ENCODE results near the gene RAB3IP.

Gene RAB3IP

DNA sequence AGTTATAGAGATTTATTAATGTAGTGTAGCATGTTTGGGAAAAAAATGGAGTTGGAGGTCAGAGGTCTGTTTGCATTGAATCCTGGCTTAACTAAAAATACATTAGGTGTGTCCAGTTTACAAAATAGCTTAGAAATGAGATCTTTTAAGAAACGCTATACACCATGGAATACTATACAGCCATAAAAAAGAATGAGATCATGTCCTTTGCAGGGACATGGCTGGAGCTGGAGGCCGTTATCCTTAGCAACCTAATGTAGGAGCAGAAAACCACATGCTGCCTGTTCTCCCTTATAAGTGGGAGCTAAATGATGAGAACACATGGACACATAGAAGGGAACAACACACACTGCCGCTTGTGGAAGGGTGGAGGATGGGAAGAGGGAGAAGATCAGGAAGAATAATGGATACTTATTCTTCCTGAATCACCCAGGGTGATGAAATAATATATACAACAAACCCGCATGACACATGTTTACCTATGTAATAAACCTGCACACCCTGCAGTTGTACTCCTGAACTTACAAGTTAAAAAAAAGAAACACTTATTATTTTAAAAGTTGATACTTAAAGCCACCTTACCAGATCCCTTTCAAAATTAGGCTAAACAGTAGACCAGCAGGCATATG, 72.3 kb downstream of the RAB3IP start:
- H3K4me3 Mint-ChIP-seq: no peak overlapping the region
- DNase-seq (no peak), ATAC-seq (no peak)
- H3K27me3 Mint-ChIP-seq: no peaks in the 10 kb centered on the region
- H3K4me1 Mint-ChIP-seq: no peaks in the 10 kb centered on the region
- peaks cover 25 to 35% of the 10 kb centered on the region in 2 donors for H3K9me3 Mint-ChIP-seq
- H3K27ac Mint-ChIP-seq: no peak overlapping the region

GRCh38 chr12:69816082-69816481, 77.4 kb downstream of the RAB3IP start:
- no peaks in the 10 kb centered on the region for H3K4me1 Mint-ChIP-seq
- no peak for DNase-seq
- H3K27me3 Mint-ChIP-seq: no peaks in the 10 kb centered on the region
- no peaks in the 10 kb centered on the region for H3K9me3 Mint-ChIP-seq
- ATAC-seq: no peak
- no peak overlapping the region for H3K27ac Mint-ChIP-seq
- H3K4me3 Mint-ChIP-seq: no peak overlapping the region

DNA sequence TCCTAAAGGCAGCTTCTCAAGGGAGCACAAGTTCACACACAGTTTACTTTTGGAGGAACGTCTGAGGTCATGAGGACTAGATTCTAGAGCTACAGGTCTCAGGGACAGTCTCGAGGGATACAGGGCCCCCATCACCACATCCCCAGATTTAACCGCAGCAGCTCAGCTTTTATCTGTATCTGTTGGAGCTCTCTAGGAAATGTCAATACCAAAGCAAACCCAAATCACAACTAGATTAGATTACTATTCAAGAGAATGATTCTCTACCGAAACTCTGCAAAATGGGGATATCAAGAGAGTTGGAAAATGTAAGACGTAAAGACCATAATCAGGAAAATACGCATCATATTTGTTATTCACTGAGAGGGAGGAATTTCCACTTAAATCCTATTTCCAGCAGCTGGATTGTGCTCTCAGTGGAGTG, 82.4 kb downstream of the RAB3IP start:
- Mint-ChIP-seq H3K9me3 (no peaks in the 10 kb centered on the region), H3K4me1 (no peaks in the 10 kb centered on the region), H3K4me3 (no peak overlapping the region), H3K27ac (no peak overlapping the region), H3K27me3 (no peaks in the 10 kb centered on the region)
- no peak for DNase-seq
- no peak for ATAC-seq

GRCh38 chr12:69821456-69822159, 82.9 kb downstream of the RAB3IP start:
- H3K4me1 Mint-ChIP-seq: no peaks in the 10 kb centered on the region
- no peak for DNase-seq
- no peak overlapping the region for H3K27ac Mint-ChIP-seq
- H3K9me3 Mint-ChIP-seq: no peaks in the 10 kb centered on the region
- ATAC-seq: no peak
- H3K27me3 Mint-ChIP-seq: no peaks in the 10 kb centered on the region
- H3K4me3 Mint-ChIP-seq: no peak overlapping the region

DNA sequence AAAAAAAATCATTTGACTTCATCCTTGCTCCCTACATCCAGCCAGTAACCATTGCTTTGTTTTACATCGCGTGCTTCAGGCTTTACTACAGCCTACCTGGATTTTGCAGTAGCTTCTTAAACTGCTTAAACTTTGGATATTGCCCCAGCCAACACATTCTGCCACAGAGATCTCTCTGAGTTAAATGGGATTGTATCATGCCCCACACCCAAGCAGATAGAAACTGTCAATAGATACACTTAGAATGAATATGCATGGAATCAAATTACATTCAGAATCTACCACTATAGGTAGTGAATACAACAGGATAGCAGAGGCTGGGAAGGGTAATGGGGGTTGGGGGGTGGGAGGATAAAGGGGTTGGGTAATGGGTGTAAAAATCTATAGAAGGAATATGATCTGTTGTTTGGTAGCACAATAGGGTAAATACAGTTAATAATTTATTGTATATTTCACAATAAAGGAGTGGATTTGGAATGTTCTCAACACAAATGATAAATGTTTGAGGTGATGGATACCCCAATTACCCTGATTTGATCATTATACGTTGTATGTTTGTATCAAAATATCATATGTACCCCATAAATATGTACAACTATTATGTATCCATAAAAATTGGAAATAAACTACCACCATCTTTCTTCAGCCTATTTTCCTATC, 83.7 kb downstream of the RAB3IP start:
- H3K27ac Mint-ChIP-seq: no peak overlapping the region
- no peak overlapping the region for H3K4me3 Mint-ChIP-seq
- ATAC-seq (no peak), DNase-seq (no peak)
- H3K9me3 Mint-ChIP-seq: no peaks in the 10 kb centered on the region
- no peaks in the 10 kb centered on the region for H3K4me1 Mint-ChIP-seq
- no peaks in the 10 kb centered on the region for H3K27me3 Mint-ChIP-seq

DNA sequence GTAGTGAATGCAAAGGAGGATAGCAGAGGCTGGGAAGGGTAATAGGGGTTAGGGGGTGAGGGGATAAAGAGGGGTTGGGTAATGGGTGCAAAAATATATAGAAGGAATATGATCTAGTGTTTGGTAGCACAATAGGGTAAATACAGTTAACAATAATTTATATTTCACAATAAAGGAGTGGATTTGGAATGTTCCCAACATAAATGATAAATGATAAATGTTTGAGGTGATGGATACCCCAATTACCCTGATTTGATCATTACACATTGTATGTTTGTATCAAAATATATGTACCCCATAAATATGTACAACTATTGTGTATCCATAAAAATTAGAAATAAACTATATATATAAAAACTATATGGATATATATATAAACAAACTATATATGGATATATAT, 85.4 kb downstream of the RAB3IP start:
- Mint-ChIP-seq H3K9me3 (no peaks in the 10 kb centered on the region), H3K4me1 (no peaks in the 10 kb centered on the region), H3K27ac (no peak overlapping the region), H3K27me3 (peaks cover 2% of the 10 kb centered on the region), H3K4me3 (no peak overlapping the region)
- ATAC-seq (no peak), DNase-seq (no peak)

- H3K4me3 Mint-ChIP-seq: no peak within 1 kb of the TSS
- DNase-seq: no peak
- H3K4me1 Mint-ChIP-seq: no peaks in the 10 kb centered on the region
- H3K9me3 Mint-ChIP-seq: no peaks in the 10 kb centered on the region
- H3K27me3 Mint-ChIP-seq: peaks cover 11% of the 10 kb centered on the region
- H3K27ac Mint-ChIP-seq: no peak within 1 kb of the TSS
- no peak for ATAC-seq
Measured at GRCh38 chr12:69824966-69825560, 86.4 kb downstream of the RAB3IP start, which contains the start of gene MYRFL. Gene MYRFL, plus strand, starts transcription at chr12:69825227. Its CDS starts 291 bp downstream, at chr12:69825518.

DNA sequence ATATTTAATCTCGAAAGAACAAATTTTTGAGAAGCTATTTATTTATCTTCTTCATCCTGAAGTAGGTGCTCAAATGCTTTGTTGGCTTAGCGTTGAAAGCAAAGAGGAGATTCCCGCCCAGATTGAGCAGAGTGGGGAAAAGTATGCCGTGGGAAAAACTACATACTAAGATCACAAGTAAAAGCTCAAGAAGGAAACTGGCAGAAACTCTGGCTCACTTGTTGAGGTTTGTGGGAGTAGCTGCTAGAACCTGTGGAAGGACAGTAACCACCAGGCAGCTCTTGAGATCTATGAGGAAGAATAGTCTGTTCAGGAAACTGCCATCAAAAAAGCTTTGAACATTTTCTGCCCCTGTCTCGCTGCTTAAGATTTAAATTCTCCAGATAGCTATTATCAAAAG, 90.2 kb downstream of the RAB3IP start:
- Mint-ChIP-seq H3K9me3 (no peaks in the 10 kb centered on the region), H3K4me3 (no peak overlapping the region), H3K27ac (no peak overlapping the region), H3K27me3 (peaks cover 33% of the 10 kb centered on the region), H3K4me1 (no peaks in the 10 kb centered on the region)
- DNase-seq (no peak), ATAC-seq (no peak)

GRCh38 chr12:69833696-69834095, 95.0 kb downstream of the RAB3IP start:
- no peak overlapping the region for H3K27ac Mint-ChIP-seq
- no peak for DNase-seq
- H3K4me3 Mint-ChIP-seq: no peak overlapping the region
- peaks cover 33% of the 10 kb centered on the region for H3K27me3 Mint-ChIP-seq
- no peaks in the 10 kb centered on the region for H3K9me3 Mint-ChIP-seq
- no peak for ATAC-seq
- no peaks in the 10 kb centered on the region for H3K4me1 Mint-ChIP-seq

DNA sequence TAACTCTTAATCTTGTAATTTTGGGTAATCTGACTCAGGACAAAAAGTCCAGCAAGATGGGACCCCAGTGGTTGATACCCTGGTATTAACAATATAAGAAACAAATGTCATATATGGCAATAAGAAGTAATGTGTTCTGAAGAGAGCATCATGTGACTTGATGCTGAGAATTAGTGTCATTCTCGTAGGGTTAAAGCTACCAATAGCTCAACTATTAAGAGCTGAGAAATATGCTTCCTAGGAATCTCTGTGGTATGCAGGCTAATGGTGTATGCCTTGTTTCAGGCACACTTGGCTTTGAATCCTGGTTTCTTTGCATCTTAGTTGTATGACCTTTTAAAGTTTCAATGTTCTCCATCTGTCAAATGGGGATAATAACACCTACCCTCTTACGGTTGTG, 95.5 kb downstream of the RAB3IP start:
- no peak overlapping the region for H3K4me3 Mint-ChIP-seq
- no peak overlapping the region for H3K27ac Mint-ChIP-seq
- ATAC-seq: no peak
- no peaks in the 10 kb centered on the region for H3K4me1 Mint-ChIP-seq
- no peak for DNase-seq
- no peaks in the 10 kb centered on the region for H3K9me3 Mint-ChIP-seq
- peaks cover 29% of the 10 kb centered on the region for H3K27me3 Mint-ChIP-seq

DNA sequence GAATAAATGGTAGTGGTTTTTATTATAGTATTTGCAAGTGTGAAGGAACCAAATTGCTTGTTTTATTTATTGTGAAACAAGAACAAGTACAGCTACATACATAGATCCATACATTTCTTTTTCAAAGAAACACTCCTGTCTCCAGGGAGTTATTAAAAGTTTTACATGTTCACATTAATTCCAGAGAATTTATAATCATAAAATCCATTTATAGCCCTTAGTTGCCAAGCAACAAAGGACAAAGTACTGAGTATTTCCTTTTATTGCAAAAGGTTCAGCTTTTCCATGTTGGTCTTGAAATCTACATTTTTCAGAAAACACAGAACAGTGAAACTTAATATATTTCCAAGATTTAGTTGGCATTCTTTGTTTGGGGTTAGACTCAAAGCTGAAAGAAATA, 95.9 kb downstream of the RAB3IP start:
- no peak overlapping the region for H3K27ac Mint-ChIP-seq
- DNase-seq (no peak), ATAC-seq (no peak)
- no peak overlapping the region for H3K4me3 Mint-ChIP-seq
- no peaks in the 10 kb centered on the region for H3K4me1 Mint-ChIP-seq
- no peaks in the 10 kb centered on the region for H3K9me3 Mint-ChIP-seq
- peaks cover 25% of the 10 kb centered on the region for H3K27me3 Mint-ChIP-seq

DNA sequence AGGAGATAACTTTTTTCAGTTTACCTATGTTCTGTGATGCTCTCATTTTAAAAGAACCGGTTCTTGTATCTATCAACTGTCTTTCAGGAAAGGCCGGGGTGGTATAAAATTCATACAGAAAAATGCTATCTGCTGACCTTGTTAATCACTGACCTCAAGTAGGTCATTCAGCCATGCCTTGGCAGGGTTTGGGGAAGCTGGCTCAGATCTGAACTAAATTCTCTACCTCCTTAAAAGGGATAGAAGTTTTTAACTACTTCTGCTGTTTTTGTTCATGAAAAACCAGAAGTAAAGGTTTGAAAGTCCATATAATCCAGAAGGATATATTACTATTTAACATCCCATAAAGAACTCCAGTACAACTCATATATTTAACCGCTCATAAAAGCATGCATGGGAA, 96.4 kb downstream of the RAB3IP start:
- no peak overlapping the region for H3K27ac Mint-ChIP-seq
- ATAC-seq (no peak), DNase-seq (no peak)
- H3K4me1 Mint-ChIP-seq: no peaks in the 10 kb centered on the region
- no peaks in the 10 kb centered on the region for H3K9me3 Mint-ChIP-seq
- H3K27me3 Mint-ChIP-seq: peaks cover 22% of the 10 kb centered on the region
- no peak overlapping the region for H3K4me3 Mint-ChIP-seq

GRCh38 chr12:69836015-69836414, 97.4 kb downstream of the RAB3IP start:
- peaks cover 22% of the 10 kb centered on the region for H3K27me3 Mint-ChIP-seq

GRCh38 chr12:69837191-69837590, 98.5 kb downstream of the RAB3IP start:
- no peak for DNase-seq
- H3K27me3 Mint-ChIP-seq: peaks cover 22% of the 10 kb centered on the region
- no peak for ATAC-seq
- H3K9me3 Mint-ChIP-seq: no peaks in the 10 kb centered on the region
- H3K4me1 Mint-ChIP-seq: no peaks in the 10 kb centered on the region
- H3K27ac Mint-ChIP-seq: peak overlapping the region in 1 of 2 donors; percentile 11
- no peak overlapping the region for H3K4me3 Mint-ChIP-seq

More at GRCh38 chr12:69836015-69836414, 97.4 kb downstream of the RAB3IP start:
- no peaks in the 10 kb centered on the region for H3K9me3 Mint-ChIP-seq
- H3K27ac Mint-ChIP-seq: no peak overlapping the region
- DNase-seq: no peak
- H3K4me1 Mint-ChIP-seq: no peaks in the 10 kb centered on the region
- no peak overlapping the region for H3K4me3 Mint-ChIP-seq
- ATAC-seq: no peak

DNA sequence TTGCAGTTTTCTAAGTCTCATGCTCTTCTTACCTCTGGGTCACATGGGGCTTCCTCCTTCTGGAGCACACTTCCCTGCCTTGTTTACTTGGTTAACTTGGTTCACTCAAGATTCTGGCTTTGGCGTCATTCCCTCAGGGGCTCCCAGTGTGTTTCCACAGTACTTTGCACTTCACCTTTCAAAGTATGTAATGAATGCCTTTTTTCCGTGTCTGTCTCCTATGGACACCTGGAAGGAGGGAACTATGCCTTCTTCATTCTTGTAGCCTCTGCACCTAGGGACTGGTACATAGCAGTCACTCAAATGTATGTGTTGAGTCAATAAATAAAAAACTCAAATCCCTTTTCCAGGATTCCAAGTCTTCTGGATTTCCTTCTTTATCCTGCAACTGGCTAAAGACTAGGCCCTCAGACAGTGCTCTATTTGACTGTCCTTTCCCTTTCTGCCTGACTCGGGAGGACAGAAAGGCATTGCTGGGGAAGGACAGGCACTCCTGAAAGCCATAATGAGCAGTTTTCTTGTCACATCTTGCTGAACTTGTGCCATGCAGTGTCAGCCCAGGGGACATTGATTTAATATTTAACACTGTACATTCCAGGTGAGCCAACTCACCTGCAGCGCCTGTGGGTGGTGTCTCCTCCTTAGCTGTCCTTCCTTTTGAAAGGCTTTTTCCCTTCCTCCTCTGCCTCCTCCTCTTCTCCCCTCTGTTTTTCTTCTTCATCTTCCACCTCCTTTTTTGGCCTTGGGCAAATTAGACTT, 99.2 kb downstream of the RAB3IP start:
- ATAC-seq (no peak), DNase-seq (no peak)
- Mint-ChIP-seq H3K27me3 (peaks cover 20% of the 10 kb centered on the region), H3K27ac (peak overlapping the region in 1 of 2 donors; percentile 23), H3K4me3 (no peak overlapping the region), H3K9me3 (no peaks in the 10 kb centered on the region), H3K4me1 (no peaks in the 10 kb centered on the region)

Data from stimulated activated naive CD8-positive, alpha-beta T cell treated with anti-CD3 and anti-CD28 coated beads, Interleukin-15, amount 100 ng/mL, for 72 hours (primary cell).